Erythroblast (primary cell): ENCODE data around the gene AEBP1.

ENCODE experiments used
- GATA1 ChIP-seq: IDR thresholded peaks from 2 replicates; pipeline ENCODE4 v1.6.1; 2011; ENCODE audit warnings: low read depth, mild to moderate bottlenecking, control low read depth, low read length, moderate library complexity
- POLR2A ChIP-seq: IDR thresholded peaks from 2 replicates; pipeline ENCODE4 v1.6.1; 2011; ENCODE audit warnings: mild to moderate bottlenecking, low read length

- TF ChIP-seq POLR2A = no peak
- no peak for TF ChIP-seq GATA1
These were observed 44.9 kb downstream of the AEBP1 start for GRCh38 chr7:44148961-44149536.
